ENCODE results near the gene MEIS1. TPM values are rescaled to one million over a fixed set of nuclear protein-coding genes. Genes with fewer than 3 reads are reported as not detected.

MEIS1 gene
- total and polyA plus RNA-seq, 2 experiments from 2014 or later: 0.16 to 0.28 TPM

DNA sequence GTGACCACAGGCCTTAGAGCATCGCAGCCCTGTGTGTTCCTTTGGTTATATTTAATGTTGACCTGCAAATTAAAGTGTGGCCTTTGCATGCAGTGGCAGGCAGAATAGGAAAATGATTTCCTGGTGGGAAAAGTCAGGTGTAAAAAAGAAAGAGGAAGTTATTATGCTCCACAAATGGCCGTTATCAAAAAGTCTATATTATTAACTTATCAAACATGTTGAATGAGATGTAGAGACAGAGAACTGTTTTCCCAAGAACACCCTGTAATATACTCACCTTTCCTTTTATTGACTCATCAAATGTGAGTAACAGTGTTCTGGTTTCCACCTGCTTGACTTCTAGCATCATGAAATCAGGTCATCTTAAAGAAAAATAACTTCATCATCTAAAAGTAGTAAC lies 35.3 kb downstream of the MEIS1 start (continued):
- TF ChIP-seq, protein P1, sequence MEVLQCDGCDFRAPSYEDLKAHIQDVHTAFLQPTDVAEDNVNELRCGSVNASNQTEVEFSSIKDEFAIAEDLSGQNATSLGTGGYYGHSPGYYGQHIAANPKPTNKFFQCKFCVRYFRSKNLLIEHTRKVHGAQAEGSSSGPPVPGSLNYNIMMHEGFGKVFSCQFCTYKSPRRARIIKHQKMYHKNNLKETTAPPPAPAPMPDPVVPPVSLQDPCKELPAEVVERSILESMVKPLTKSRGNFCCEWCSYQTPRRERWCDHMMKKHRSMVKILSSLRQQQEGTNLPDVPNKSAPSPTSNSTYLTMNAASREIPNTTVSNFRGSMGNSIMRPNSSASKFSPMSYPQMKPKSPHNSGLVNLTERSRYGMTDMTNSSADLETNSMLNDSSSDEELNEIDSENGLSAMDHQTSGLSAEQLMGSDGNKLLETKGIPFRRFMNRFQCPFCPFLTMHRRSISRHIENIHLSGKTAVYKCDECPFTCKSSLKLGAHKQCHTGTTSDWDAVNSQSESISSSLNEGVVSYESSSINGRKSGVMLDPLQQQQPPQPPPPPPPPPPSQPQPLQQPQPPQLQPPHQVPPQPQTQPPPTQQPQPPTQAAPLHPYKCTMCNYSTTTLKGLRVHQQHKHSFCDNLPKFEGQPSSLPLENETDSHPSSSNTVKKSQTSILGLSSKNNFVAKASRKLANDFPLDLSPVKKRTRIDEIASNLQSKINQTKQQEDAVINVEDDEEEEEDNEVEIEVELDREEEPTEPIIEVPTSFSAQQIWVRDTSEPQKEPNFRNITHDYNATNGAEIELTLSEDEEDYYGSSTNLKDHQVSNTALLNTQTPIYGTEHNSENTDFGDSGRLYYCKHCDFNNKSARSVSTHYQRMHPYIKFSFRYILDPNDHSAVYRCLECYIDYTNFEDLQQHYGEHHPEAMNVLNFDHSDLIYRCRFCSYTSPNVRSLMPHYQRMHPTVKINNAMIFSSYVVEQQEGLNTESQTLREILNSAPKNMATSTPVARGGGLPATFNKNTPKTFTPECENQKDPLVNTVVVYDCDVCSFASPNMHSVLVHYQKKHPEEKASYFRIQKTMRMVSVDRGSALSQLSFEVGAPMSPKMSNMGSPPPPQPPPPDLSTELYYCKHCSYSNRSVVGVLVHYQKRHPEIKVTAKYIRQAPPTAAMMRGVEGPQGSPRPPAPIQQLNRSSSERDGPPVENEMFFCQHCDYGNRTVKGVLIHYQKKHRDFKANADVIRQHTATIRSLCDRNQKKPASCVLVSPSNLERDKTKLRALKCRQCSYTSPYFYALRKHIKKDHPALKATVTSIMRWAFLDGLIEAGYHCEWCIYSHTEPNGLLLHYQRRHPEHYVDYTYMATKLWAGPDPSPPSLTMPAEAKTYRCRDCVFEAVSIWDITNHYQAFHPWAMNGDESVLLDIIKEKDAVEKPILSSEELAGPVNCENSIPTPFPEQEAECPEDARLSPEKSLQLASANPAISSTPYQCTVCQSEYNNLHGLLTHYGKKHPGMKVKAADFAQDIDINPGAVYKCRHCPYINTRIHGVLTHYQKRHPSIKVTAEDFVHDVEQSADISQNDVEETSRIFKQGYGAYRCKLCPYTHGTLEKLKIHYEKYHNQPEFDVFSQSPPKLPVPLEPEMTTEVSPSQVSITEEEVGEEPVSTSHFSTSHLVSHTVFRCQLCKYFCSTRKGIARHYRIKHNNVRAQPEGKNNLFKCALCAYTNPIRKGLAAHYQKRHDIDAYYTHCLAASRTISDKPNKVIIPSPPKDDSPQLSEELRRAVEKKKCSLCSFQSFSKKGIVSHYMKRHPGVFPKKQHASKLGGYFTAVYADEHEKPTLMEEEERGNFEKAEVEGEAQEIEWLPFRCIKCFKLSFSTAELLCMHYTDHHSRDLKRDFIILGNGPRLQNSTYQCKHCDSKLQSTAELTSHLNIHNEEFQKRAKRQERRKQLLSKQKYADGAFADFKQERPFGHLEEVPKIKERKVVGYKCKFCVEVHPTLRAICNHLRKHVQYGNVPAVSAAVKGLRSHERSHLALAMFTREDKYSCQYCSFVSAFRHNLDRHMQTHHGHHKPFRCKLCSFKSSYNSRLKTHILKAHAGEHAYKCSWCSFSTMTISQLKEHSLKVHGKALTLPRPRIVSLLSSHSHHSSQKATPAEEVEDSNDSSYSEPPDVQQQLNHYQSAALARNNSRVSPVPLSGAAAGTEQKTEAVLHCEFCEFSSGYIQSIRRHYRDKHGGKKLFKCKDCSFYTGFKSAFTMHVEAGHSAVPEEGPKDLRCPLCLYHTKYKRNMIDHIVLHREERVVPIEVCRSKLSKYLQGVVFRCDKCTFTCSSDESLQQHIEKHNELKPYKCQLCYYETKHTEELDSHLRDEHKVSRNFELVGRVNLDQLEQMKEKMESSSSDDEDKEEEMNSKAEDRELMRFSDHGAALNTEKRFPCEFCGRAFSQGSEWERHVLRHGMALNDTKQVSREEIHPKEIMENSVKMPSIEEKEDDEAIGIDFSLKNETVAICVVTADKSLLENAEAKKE (CRISPR knock-in tag; IDR thresholded peaks at IDR 0.05): no peak
- no peak for TF ChIP-seq ZNF331 (CRISPR knock-in tag; IDR thresholded peaks at IDR 0.05; ENCODE audit: low read depth)

DNA sequence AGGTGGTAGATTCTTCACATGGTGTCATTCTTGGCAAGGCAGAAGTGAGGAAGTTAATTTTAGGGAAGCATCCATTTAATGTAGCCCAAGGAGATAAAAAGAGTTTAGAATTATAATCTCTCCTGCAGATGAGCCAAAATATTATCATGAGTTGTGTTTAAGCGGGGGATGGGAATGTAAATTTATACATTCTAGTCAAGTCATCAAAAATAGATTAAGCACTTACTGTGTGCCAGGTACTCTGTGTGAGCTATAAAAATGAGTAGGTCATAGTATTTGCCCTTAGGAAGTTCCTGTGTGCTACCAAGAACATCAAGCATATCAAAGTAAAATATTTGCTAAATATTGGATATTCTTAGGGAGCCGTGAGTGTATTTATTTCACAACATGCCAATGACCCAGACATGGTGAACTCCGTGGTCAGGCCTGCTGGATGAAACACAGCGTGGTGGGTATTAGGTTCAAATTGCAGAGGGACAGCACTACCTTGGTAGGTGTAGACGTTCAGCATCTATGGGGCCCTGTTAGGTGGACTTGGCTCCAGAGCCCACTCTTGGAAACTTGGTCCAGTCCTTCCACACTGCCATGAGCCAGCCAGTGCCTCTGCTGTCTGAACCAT lies 37.4 kb downstream of the MEIS1 start:
- DNase-seq (ENCODE audit: low spot score): no peak
- H3K4me1 Mint-ChIP-seq: peaks cover 33% of the 10 kb centered on the region
- TF ChIP-seq ZNF114 (CRISPR knock-in tag; IDR thresholded peaks at IDR 0.05) (no peak), CREB1 (CRISPR knock-in tag; IDR thresholded peaks at IDR 0.05; ENCODE audit: low read depth) (no peak), STAT1 (IDR thresholded peaks at IDR 0.05; ENCODE audit: unreplicated experiment) (no peak), EZH2 (IDR thresholded peaks at IDR 0.05; ENCODE audit: low read depth, unreplicated experiment) (no peak), NANOG (IDR thresholded peaks at IDR 0.05; ENCODE audit: borderline replicate concordance) (no peak)
- TF ChIP-seq, protein P2, sequence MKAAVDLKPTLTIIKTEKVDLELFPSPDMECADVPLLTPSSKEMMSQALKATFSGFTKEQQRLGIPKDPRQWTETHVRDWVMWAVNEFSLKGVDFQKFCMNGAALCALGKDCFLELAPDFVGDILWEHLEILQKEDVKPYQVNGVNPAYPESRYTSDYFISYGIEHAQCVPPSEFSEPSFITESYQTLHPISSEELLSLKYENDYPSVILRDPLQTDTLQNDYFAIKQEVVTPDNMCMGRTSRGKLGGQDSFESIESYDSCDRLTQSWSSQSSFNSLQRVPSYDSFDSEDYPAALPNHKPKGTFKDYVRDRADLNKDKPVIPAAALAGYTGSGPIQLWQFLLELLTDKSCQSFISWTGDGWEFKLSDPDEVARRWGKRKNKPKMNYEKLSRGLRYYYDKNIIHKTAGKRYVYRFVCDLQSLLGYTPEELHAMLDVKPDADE (IDR thresholded peaks at IDR 0.05): no peak
- TF ChIP-seq, protein P3, sequence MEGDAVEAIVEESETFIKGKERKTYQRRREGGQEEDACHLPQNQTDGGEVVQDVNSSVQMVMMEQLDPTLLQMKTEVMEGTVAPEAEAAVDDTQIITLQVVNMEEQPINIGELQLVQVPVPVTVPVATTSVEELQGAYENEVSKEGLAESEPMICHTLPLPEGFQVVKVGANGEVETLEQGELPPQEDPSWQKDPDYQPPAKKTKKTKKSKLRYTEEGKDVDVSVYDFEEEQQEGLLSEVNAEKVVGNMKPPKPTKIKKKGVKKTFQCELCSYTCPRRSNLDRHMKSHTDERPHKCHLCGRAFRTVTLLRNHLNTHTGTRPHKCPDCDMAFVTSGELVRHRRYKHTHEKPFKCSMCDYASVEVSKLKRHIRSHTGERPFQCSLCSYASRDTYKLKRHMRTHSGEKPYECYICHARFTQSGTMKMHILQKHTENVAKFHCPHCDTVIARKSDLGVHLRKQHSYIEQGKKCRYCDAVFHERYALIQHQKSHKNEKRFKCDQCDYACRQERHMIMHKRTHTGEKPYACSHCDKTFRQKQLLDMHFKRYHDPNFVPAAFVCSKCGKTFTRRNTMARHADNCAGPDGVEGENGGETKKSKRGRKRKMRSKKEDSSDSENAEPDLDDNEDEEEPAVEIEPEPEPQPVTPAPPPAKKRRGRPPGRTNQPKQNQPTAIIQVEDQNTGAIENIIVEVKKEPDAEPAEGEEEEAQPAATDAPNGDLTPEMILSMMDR (conservative IDR thresholded peaks at IDR 0.05; ENCODE audit: low read depth in 2 of 2): no peak

More for the DNA sequence above, 37.4 kb downstream of the MEIS1 start:
- H3K27ac ChIP-seq (ENCODE audit: low read depth): no peak overlapping the region
- H3K9me3 Mint-ChIP-seq: no peaks in the 10 kb centered on the region
- ATAC-seq: no peak
- H3K36me3 Mint-ChIP-seq (ENCODE audit: low read depth): no peaks in the 10 kb centered on the region
- no peak overlapping the region for H3K27ac Mint-ChIP-seq
- peaks cover 4% of the 10 kb centered on the region; the same call in 1 of the 2 replicates for H3K9me2 ChIP-seq (ENCODE audit: insufficient read depth)
- H3K36me3 ChIP-seq (ENCODE audit: insufficient read depth): no peaks in the 10 kb centered on the region
- H3K4me3 ChIP-seq: no peak overlapping the region
- no peaks in the 10 kb centered on the region for H3F3A ChIP-seq (replicated peaks; ENCODE audit: low read depth)
- H3K4me2 ChIP-seq: no peak overlapping the region
- no peaks in the 10 kb centered on the region for H3K79me2 ChIP-seq (replicated peaks; ENCODE audit: insufficient read depth)
- no peaks in the 10 kb centered on the region for H3K27me3 ChIP-seq (ENCODE audit: insufficient read depth)
- H2AFZ ChIP-seq: no peak overlapping the region
- peaks cover 27% of the 10 kb centered on the region for H3K4me1 ChIP-seq (ENCODE audit: insufficient read depth)
- no peak overlapping the region for H3K4me3 Mint-ChIP-seq
- H3K27me3 Mint-ChIP-seq (ENCODE audit: insufficient read depth, low read depth, poor library complexity): peaks cover 8% of the 10 kb centered on the region
- no peaks in the 10 kb centered on the region for H4K20me1 ChIP-seq (replicated peaks; ENCODE audit: insufficient read depth)
